ENCODE data around the gene SGCA.

GRCh38 chr17:50190603-50191358 lies 25.0 kb downstream of the SGCA start:
- TF ChIP-seq CTCF (conservative IDR thresholded peaks at IDR 0.05; ENCODE audit: low read depth, low read length) (no peak), EZH2phosphoT487 (IDR thresholded peaks at IDR 0.05; ENCODE audit: borderline replicate concordance, low read length) (no peak), EZH2 (IDR thresholded peaks at IDR 0.05; ENCODE audit: low read length, unreplicated experiment) (no peak)
